Islet precursor cell (in vitro differentiated cells): ENCODE data around the gene YPEL4.
"Not testable (repeated sequence)": the region's sequence is repeated elsewhere in the genome, so short reads cannot be mapped to it uniquely, and the experiment has no call there.

ENCODE experiments used
- DNase-seq: peaks from one replicate; pipeline ENCODE4 v3.0.0-alpha.2; 2018

The YPEL4 gene

DNA sequence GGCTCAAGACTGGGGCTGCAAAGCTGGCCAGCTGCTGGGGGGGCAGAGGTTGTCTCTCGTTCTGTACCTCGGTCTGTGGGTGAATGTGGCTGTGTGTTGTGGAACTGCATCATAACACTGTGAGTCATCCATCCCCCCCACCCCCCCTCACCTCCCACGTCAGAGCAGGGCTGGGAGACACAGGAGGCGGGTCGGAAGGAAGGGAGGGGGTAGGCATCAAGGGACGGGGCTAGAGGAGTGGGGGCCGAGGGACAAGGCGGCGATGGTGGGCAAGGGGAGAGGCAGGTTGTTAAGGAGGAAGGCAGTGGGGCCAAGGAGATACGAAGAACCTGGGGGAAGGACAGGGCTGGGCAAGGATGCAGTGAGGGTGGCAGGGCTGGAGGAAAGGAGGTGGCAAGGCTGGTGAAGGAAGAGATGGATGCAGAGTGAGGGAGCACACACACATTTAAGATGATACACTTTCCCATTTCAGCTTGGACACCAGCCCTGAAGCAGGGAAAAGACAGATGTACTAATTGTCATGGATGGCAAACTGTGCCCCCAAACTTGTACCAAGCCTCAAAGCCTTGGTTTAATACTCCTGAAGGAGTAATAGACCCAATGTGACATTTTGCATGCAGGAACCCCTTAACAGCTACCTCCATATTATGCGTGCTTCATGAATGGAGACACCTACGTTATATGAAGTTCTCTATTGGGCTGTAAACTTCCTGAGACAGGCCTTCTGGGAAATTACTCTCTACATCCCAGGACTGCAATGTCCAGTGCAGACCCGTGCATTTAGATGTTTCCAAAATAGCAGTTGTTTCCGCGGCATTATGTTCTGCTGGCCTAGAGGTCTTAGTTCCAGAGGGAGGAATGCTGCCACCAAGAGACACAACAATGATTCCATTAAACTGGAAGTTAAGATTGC, at the start of gene YPEL4:
TSS of gene YPEL4 (minus strand) at position 87 of the 913 bp plus-strand sequence. CDS start 2,805 bp downstream, outside the sequence.
- peak; percentile 95 for DNase-seq

DNA sequence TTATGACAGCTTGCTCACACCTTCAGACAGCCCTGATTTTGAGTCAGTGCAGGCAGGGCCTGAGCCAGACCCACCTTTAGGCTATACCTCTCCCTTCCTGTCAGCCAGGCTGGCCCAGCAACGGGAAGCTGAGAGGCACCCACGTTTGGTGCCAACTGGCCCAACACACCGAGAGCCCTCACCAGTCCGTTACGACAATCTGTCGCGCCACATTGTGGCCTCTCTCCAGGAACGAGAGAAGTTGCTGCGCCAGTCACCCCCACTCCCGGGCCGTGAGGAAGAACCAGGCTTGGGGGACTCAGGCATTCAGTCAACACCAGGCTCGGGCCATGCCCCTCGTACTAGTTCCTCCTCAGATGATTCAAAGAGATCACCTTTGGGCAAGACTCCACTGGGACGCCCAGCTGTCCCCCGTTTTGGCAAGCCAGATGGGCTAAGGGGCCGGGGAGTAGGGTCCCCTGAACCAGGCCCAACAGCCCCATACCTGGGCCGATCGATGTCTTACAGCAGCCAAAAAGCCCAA, 49.2 kb upstream of the YPEL4 start:
- no peak for DNase-seq

- DNase-seq: not testable (repeated sequence)
Measured at GRCh38 chr11:57690474-57690873, 40.8 kb upstream of the YPEL4 start.

DNA sequence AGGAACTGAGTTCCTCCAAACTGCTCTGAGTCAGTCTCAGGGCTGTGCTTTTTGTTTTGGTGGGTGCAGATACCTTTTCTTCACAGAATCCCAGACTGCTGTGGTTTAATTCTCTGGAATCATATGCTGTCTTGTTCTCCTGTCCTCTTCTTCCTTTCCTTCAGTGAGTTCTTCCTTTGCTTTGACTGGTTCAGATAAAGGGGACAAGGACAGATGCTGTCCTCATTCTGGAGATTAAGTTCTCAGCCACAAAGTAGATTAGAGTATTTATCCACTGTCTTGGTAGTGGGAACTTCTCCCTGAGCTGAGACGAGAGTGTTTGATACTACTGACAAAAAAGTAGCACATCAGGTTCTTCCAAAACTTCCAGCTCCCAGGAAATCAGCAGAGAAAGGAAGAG, 31.5 kb upstream of the YPEL4 start:
- no peak for DNase-seq

DNA sequence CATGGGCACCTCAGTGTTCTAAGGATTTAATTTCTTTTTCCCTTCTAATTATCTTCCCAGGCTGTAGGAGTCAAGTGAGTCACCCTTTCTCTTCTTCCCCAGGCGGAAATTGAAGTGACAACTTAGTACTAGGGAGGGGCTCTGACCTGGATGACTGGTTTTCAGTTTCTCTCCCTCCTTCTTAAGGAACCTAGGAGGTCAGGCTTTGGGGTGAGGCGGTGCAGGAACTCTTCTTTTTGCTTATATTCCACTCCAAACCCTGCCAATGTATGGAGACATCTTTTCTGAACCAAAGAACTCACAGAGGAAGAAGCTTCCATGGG, 30.8 kb upstream of the YPEL4 start:
- no peak for DNase-seq

DNA sequence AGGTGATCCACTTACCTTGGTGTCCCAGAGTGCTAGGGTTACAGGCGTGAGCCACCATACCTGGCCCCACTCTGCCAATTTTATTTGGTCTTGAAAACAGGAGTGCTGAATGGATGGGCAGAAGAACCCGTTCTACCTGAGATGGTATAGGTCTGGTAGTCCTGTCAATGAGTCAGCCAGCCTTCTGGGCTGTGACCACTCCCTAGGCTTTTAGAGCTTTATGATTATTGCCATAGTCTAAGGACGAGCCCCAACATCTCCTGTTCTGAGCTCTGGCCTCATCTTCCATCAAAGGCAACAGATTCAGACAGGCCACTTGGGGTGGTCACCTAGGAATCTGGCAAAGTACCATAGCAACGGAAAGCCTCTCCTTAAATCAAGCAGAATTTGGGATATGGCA, 29.7 kb upstream of the YPEL4 start:
- no peak for DNase-seq

GRCh38 chr11:57675176-57675941, 25.6 kb upstream of the YPEL4 start:
- no peak for DNase-seq

DNA sequence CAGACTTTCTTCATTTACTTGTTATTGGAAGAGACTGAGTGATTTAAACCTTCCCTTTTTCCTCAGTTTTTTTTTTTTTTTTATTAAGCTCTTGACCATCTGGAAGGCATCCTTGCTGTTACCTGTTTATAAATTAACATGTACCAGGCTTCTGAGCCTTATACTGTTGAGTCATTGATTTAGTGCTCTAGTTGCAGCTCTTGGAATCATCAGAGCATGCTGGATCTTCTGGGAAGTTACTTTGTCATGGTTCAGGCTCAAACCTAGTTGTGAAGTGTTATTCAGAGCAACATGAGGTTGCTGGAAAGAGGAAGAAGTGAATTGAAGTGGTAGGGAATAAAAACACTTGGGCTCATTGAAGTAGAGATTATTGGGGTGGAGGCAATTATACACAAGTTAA, 24.5 kb upstream of the YPEL4 start:
- DNase-seq: no peak

GRCh38 chr11:57668434-57668782, 18.7 kb upstream of the YPEL4 start:
- DNase-seq: no peak

- DNase-seq: peak; percentile 100
Measured at GRCh38 chr11:57667736-57668433, 18.2 kb upstream of the YPEL4 start, which contains the start of gene ZDHHC5. ZDHHC5 (plus strand) TSS chr11:57668114; CDS start chr11:57673091, 4,977 bp downstream.

- DNase-seq: peak; percentile 97
Measured at GRCh38 chr11:57667117-57667735, 17.5 kb upstream of the YPEL4 start.

GRCh38 chr11:57663975-57664374, 14.3 kb upstream of the YPEL4 start:
- no peak for DNase-seq

DNA sequence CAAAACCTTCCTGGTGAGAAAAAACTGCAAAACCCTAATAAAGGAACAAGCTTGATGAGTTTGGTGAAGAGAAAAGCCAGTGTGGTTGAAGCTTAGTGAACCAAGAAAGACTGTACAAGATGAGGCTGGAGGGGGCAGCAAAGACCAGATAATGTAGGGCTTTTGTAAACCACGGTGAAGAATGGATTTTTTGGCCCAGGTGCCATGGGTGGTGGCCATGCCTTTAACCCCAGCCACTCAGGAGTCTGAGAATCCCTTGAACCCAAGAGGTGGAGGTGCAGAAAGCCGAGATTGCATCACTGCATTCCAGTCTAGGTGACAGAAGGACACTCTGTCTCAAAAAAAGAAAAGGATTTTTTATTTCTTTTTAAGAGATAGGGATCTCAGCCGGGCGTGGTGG, 13.2 kb upstream of the YPEL4 start:
- DNase-seq: no peak

- DNase-seq: no peak
Measured at GRCh38 chr11:57659669-57660068, 10.0 kb upstream of the YPEL4 start.

- no peak for DNase-seq
Measured at GRCh38 chr11:57658023-57658361, 8.3 kb upstream of the YPEL4 start.

DNA sequence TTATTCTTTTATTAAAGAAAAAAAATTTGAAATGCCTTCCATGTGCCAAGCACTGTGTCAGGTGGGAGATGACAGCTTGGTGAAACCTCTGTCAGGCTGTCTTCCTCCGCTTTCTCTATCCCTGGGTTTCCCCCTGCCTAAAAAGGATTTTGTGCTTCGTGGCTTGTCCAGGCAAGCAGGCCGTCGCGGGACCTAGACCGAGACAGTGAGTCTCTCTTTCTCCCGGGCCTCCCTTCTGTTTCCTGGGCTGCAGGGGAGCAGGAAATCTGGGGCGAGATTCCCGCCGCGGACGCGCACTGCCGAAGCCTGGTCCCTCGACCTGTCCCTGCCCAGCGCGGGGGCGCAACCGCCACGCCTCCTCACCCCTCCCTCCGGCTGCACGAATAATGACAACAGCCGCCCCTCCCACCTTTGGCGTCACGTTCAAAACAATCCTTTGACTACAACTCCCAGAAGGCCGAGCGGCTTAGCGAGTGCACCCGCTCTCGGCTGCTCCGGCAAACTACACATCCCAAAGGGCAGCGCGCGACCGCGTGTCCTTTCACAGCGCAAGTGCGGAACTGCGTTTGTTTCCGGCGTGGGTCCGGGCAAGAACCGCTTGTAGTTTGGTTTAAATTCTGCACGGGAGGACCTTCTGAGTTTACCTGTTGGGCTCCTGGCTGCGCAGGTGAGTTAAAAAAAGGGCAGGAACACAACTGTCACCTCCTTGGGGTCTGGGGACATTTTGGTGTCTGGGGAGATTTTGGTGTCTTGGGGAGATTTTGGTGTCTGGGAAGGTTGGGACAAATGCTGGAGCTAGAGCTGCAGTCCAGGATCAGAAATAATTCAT, 7.7 kb upstream of the YPEL4 start, which contains the start of gene CLP1:
TSS of gene CLP1 (plus strand) at position 569 of the 829 bp plus-strand sequence. CDS start 1,715 bp downstream, outside the sequence.
- DNase-seq: peak; percentile 100

- DNase-seq: no peak
Measured at GRCh38 chr11:57656885-57657193, 7.1 kb upstream of the YPEL4 start.

DNA sequence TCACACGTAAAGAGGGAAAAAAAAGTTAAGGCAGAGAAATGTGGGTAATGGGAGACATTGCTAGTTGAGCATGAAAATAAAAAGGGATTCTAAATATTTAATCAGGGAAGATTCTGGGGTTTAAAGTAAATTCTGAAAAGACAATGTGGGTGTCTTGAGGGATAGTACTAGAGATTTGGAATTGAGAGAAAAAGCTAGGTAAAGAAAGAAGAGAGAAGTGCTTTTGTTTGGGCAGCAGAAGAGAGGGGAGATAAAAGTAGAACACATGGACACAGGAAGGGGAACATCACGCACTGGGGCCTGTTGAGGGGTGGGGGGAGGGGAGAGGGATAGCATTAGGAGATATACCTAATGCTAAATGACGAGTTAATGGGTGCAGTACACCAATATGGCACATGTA, 3.5 kb upstream of the YPEL4 start:
- DNase-seq: no peak

DNA sequence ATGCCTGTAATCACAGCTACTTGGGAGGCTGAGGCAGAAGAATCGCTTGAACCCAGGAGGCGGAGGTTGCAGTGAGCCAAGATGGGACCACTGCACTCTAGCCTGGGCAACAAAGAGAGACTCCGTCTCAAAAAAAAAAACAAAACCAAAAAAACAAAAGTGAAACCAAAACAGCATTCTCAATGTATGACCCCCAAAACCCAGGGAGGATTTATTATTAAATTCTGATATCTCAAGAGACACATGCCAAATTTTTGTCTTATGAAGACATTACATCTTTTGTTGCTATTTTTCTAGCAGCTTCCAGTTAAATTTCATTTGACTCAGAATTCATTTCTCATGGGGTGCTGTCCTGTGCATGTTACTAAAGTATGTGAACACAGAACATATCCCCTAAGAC, 3.0 kb upstream of the YPEL4 start:
- no peak for DNase-seq

- not testable (repeated sequence) for DNase-seq
Measured at GRCh38 chr11:57652230-57652629, 2.5 kb upstream of the YPEL4 start.

DNA sequence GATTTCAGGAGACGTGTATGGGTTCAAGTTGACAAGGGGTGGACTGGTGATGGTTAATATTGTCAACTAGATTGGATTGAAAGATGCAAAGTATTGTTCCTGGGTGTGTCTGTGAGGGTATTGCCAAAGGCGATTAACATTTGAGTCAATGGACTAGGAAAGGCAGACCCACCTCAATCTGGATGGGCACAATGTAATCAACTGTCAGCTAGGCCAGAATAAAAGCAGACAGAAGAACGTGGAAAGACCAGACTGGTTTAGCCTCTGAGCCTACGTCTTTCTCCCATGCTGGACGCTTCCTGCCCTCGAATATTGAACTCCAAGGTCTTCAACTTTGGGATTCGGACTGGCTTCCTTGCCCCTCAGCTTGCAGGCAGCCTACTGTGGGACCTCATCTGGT, 1.7 kb upstream of the YPEL4 start:
- DNase-seq: no peak

- DNase-seq: no peak
Measured at GRCh38 chr11:57650739-57651090, 1.0 kb upstream of the YPEL4 start.
